SK-N-SH treated with all-trans-retinoic acid at 6 μM for 48 hours (cell line): ENCODE results near the gene DHX40.
A peak's percentile ranks its signal among the peaks of the same experiment; 100 is the strongest.
"Not testable (repeated sequence)": the region's sequence is repeated elsewhere in the genome, so short reads cannot be mapped to it uniquely, and the experiment has no call there.

Experiments used
- ATAC-seq: fragments of 200-7000 bp; cut with Tn5 transposase; 3 replicates; pipeline ENCODE4 v1.9.1; 2020; ENCODE audit warnings: mild to moderate bottlenecking, moderate library complexity
- ARNTL ChIP-seq: fragments of 450-650 bp; formaldehyde crosslinking; IDR thresholded peaks from 2 replicates; pipeline ENCODE4 v1.5.0; 2020; ENCODE audit warnings: low read depth, mild to moderate bottlenecking, moderate library complexity, borderline replicate concordance
- CSDC2 ChIP-seq: fragments of 250-450 bp; sonication (Bioruptor Pico); IDR thresholded peaks from 2 replicates; pipeline ENCODE4 v1.5.0; 2020; ENCODE audit warnings: mild to moderate bottlenecking, moderate library complexity
- CSRNP3 ChIP-seq: fragments of 250-450 bp; sonication (Bioruptor Pico); IDR thresholded peaks from 2 replicates; pipeline ENCODE4 v1.5.1; 2021; ENCODE audit warnings: mild to moderate bottlenecking, moderate library complexity
- ESRRG ChIP-seq: fragments of 250-450 bp; sonication (Bioruptor Pico); IDR thresholded peaks from 2 replicates; pipeline ENCODE4 v1.6.1; 2021; ENCODE audit warnings: mild to moderate bottlenecking
- GLIS3 ChIP-seq: fragments of 250-450 bp; sonication (Bioruptor Pico); IDR thresholded peaks from 2 replicates; pipeline ENCODE4 v1.5.0; 2020; ENCODE audit warnings: mild to moderate bottlenecking, moderate library complexity
- ISL1 ChIP-seq: fragments of 250-450 bp; sonication (Bioruptor Pico); IDR thresholded peaks from 2 replicates; pipeline ENCODE4 v2.1.2; 2022; ENCODE audit warnings: mild to moderate bottlenecking, moderate library complexity
- PPARA ChIP-seq: fragments of 250-450 bp; sonication (Bioruptor Pico); IDR thresholded peaks from 2 replicates; pipeline ENCODE4 v1.5.0; 2020; ENCODE audit warnings: mild to moderate bottlenecking, borderline replicate concordance
- RARB ChIP-seq: fragments of 250-450 bp; sonication (Bioruptor Pico); IDR thresholded peaks from 2 replicates; pipeline ENCODE4 v1.8.0; 2021; ENCODE audit warnings: mild to moderate bottlenecking, moderate library complexity
- SNAI2 ChIP-seq: fragments of 250-450 bp; sonication (Bioruptor Pico); IDR thresholded peaks from 2 replicates; pipeline ENCODE4 v1.5.0; 2020; ENCODE audit warnings: mild to moderate bottlenecking, moderate library complexity
- TCF4 ChIP-seq: fragments of 250-450 bp; sonication (Bioruptor Pico); IDR thresholded peaks from 2 replicates; pipeline ENCODE4 v1.8.0; 2021; ENCODE audit warnings: mild to moderate bottlenecking, moderate library complexity, borderline replicate concordance
- TOX ChIP-seq: fragments of 250-450 bp; sonication (Bioruptor Pico); IDR thresholded peaks from 2 replicates; pipeline ENCODE4 v1.8.0; 2021; ENCODE audit warnings: mild to moderate bottlenecking, moderate library complexity, borderline replicate concordance
- TSHZ2 ChIP-seq: fragments of 250-450 bp; sonication (Bioruptor Pico); IDR thresholded peaks from 2 replicates; pipeline ENCODE4 v1.5.0; 2020; ENCODE audit warnings: mild to moderate bottlenecking, moderate library complexity
- ZFP3 ChIP-seq: fragments of 250-450 bp; sonication (Bioruptor Pico); IDR thresholded peaks from 2 replicates; pipeline ENCODE4 v1.5.0; 2020; ENCODE audit warnings: mild to moderate bottlenecking, moderate library complexity
- ZFP30 ChIP-seq: fragments of 450-650 bp; formaldehyde crosslinking; IDR thresholded peaks from 2 replicates; pipeline ENCODE4 v1.5.0; 2022; ENCODE audit warnings: mild to moderate bottlenecking, moderate library complexity
- ZNF565 ChIP-seq: fragments of 450-650 bp; formaldehyde crosslinking; conservative IDR thresholded peaks from 2 replicates; pipeline ENCODE4 v1.5.0; 2020; ENCODE audit warnings: low read depth, mild to moderate bottlenecking, moderate library complexity
- ZNF70 ChIP-seq: fragments of 450-650 bp; formaldehyde crosslinking; IDR thresholded peaks from 2 replicates; pipeline ENCODE4 v1.5.0; 2020; ENCODE audit warnings: mild to moderate bottlenecking, moderate library complexity
- ZNF8 ChIP-seq: fragments of 450-650 bp; formaldehyde crosslinking; IDR thresholded peaks from 2 replicates; pipeline ENCODE4 v1.5.0; 2020; ENCODE audit warnings: mild to moderate bottlenecking, moderate library complexity
- TF ChIP-seq, protein P1 (sequence below): fragments of 250-450 bp; sonication (Bioruptor Pico); IDR thresholded peaks from 2 replicates; pipeline ENCODE4 v1.8.0; 2020; ENCODE audit warnings: mild to moderate bottlenecking, moderate library complexity, borderline replicate concordance
- TF ChIP-seq, protein P2 (sequence below): fragments of 250-450 bp; sonication (Bioruptor Pico); IDR thresholded peaks from 2 replicates; pipeline ENCODE4 v1.5.1; 2020; ENCODE audit warnings: low read depth, mild to moderate bottlenecking, moderate library complexity

The DHX40 gene

DNA sequence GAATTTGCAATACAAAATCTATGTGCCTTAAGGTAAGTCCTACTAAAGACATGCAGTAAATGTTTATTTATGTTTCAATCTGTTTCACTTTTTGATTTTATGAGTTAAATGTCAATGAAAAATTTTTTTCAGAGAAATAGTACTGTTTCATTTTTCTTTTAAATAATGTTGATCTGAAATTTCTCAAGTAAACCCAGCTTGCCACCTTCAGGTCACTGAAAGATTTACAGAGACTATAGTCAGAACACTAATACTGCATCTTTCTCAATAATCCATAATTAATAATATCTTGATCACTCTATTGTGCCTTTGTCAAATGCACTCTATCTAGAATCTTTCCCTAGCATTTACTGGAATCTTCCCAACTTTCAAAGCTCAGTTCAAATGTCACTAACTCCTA, 6.5 kb upstream of the DHX40 start:
- no peak for TF ChIP-seq TOX (CRISPR knock-in tag)
- peak; percentile 47; the same call in 1 of the 3 replicates for ATAC-seq

- peak; percentile 47 for ATAC-seq
- TF ChIP-seq SNAI2 (no peak), ZNF565 (CRISPR knock-in tag) (no peak), ISL1 (CRISPR knock-in tag) (no peak), ESRRG (CRISPR knock-in tag) (no peak), GLIS3 (CRISPR knock-in tag) (no peak), TSHZ2 (no peak), CSDC2 (CRISPR knock-in tag) (no peak), ZNF70 (no peak), ZFP3 (CRISPR knock-in tag) (no peak), ARNTL (CRISPR knock-in tag) (no peak), RARB (CRISPR knock-in tag) (no peak), ZFP30 (CRISPR knock-in tag) (no peak), PPARA (CRISPR knock-in tag) (no peak), ZNF8 (CRISPR knock-in tag) (no peak)
- TF ChIP-seq, protein P1, sequence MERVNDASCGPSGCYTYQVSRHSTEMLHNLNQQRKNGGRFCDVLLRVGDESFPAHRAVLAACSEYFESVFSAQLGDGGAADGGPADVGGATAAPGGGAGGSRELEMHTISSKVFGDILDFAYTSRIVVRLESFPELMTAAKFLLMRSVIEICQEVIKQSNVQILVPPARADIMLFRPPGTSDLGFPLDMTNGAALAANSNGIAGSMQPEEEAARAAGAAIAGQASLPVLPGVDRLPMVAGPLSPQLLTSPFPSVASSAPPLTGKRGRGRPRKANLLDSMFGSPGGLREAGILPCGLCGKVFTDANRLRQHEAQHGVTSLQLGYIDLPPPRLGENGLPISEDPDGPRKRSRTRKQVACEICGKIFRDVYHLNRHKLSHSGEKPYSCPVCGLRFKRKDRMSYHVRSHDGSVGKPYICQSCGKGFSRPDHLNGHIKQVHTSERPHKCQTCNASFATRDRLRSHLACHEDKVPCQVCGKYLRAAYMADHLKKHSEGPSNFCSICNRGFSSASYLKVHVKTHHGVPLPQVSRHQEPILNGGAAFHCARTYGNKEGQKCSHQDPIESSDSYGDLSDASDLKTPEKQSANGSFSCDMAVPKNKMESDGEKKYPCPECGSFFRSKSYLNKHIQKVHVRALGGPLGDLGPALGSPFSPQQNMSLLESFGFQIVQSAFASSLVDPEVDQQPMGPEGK, result no peak
- TF ChIP-seq, protein P2, sequence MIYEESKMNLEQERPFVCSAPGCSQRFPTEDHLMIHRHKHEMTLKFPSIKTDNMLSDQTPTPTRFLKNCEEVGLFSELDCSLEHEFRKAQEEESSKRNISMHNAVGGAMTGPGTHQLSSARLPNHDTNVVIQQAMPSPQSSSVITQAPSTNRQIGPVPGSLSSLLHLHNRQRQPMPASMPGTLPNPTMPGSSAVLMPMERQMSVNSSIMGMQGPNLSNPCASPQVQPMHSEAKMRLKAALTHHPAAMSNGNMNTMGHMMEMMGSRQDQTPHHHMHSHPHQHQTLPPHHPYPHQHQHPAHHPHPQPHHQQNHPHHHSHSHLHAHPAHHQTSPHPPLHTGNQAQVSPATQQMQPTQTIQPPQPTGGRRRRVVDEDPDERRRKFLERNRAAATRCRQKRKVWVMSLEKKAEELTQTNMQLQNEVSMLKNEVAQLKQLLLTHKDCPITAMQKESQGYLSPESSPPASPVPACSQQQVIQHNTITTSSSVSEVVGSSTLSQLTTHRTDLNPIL, result no peak
- TF ChIP-seq, all 23 proteins: peak for 0
Observed at GRCh38 chr17:59561042-59561441, 4.4 kb upstream of the DHX40 start.

DNA sequence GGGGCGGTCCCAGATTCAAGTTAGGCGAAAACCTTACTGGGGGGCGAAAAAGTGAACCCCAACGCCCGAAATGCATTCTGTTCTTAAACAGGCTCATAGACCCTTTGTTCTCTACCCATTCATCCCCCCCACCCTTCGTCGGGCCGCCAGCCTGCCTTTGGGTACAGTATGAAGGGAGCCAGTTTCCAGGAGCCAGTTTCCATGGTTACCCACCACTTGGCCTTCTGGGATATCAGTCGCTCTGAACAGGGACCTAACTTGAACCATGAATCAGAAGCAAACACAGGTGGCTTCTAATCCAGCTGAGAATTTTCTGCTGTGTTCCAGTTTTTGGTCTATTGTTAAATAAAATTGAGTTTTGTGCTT, 532 bp downstream of the DHX40 start:
- no peak for TF ChIP-seq ARNTL (CRISPR knock-in tag)
- TF ChIP-seq ZFP3 (CRISPR knock-in tag), result no peak
- TF ChIP-seq SNAI2, result no peak
- TF ChIP-seq CSRNP3 (CRISPR knock-in tag), result no peak
- no peak for TF ChIP-seq ISL1 (CRISPR knock-in tag)
- TF ChIP-seq TCF4 (CRISPR knock-in tag), result no peak
- no peak for TF ChIP-seq CSDC2 (CRISPR knock-in tag)
- no peak for TF ChIP-seq ZNF565 (CRISPR knock-in tag)
- no peak for TF ChIP-seq TSHZ2
- TF ChIP-seq, all 23 proteins: peak for 0

GRCh38 chr17:59569151-59569550, 3.7 kb downstream of the DHX40 start:
- not testable (repeated sequence) for ATAC-seq

More for the DNA sequence above, 532 bp downstream of the DHX40 start:
- ATAC-seq, result peak; percentile 96
